Measurements from ENCODE around the gene GRIP1. TPM values are rescaled to one million over a fixed set of nuclear protein-coding genes. Genes with fewer than 3 reads are reported as not detected.

Gene GRIP1
- total RNA-seq, 2 donors from 2014 or later, result 0.28 TPM; not detected in 1

DNA sequence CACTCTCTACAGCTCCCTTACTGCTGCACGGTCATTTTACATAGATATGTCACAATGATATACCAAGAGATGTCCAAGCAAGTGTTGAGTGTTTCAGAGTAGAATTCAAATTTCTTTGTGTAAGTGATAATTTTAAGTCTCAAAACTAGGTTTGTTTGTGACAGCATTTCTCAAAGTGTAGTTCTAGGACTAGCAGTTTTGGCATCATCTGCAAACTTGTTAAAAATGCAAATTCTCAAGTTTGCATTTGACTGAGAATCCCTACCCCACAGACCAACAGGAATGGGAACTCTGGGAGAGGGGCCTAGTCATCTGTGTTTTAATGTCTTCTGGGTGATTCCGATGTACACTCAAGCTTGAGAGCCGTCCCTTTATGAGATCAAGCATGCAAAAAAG lies 279.0 kb downstream of the GRIP1 start:
- no peak overlapping the region for H3K27ac ChIP-seq
- no peaks in the 10 kb centered on the region for H3K9me3 ChIP-seq
- no peaks in the 10 kb centered on the region for H3K27me3 ChIP-seq (replicated peaks; ENCODE audit: insufficient read depth)
- H3K4me3 ChIP-seq, result no peak overlapping the region
- DNase-seq (ENCODE audit: low spot score) (no peak), ATAC-seq (ENCODE audit: insufficient number of reproducible peaks, low FRiP score, low read depth) (no peak)
- TF ChIP-seq, protein P1, sequence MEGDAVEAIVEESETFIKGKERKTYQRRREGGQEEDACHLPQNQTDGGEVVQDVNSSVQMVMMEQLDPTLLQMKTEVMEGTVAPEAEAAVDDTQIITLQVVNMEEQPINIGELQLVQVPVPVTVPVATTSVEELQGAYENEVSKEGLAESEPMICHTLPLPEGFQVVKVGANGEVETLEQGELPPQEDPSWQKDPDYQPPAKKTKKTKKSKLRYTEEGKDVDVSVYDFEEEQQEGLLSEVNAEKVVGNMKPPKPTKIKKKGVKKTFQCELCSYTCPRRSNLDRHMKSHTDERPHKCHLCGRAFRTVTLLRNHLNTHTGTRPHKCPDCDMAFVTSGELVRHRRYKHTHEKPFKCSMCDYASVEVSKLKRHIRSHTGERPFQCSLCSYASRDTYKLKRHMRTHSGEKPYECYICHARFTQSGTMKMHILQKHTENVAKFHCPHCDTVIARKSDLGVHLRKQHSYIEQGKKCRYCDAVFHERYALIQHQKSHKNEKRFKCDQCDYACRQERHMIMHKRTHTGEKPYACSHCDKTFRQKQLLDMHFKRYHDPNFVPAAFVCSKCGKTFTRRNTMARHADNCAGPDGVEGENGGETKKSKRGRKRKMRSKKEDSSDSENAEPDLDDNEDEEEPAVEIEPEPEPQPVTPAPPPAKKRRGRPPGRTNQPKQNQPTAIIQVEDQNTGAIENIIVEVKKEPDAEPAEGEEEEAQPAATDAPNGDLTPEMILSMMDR (IDR thresholded peaks at IDR 0.05), result no peak
- H3K4me1 ChIP-seq (ENCODE audit: control insufficient read depth in 1 of 2, low read depth in 2 of 2), result no peaks in the 10 kb centered on the region
- H3K36me3 ChIP-seq, result no peaks in the 10 kb centered on the region

DNA sequence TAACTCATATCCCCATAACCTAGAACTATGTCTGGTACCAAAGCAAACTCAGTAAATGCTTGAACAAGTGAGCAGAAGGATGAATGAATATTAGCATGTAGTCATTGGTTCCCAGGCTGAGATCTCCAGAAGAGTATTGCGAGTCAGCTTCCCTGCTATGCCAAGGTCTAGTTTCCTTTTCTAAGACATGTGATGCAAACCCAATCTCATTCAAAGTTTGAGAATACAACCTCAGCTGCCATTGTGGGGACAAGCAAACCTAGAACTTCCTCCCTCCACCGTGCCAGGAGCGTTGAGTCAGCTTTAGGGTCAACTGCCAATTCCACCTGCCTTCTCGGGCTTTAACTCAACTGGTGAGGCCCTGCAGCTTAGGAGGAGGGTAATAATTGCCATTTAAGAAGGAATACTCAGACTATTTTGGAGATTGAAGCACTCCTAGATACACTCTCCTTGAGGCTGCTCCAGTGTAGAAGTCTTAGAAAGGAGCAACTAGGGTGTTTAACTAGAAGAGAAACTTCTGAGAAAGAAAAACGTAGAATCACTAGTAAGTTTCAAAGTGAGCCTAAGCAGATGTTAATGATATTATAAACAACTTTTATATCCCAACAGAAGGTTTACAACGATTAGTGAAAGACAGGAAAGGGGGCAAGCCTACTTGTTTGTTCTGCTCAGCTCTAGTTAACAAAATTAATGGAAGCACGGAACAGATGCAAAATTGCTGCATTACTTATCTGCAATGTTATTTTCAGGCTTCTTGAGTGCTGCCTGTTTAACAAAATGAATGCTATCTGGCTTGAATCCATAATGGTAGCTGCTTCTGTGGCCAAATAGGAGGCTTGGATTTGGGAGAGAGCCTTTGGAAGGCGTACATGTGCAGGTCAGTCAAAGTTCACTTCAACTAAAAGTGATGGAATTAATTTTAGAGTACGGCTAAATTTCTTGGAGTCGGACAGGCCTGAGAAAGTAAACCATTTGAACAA lies 279.7 kb downstream of the GRIP1 start:
- Histone ChIP-seq H3K4me3 (no peak overlapping the region), H3K4me1 (ENCODE audit: control insufficient read depth in 1 of 2, low read depth in 2 of 2) (no peaks in the 10 kb centered on the region), H3K27ac (no peak overlapping the region), H3K36me3 (no peaks in the 10 kb centered on the region), H3K27me3 (replicated peaks; ENCODE audit: insufficient read depth) (no peaks in the 10 kb centered on the region), H3K9me3 (no peaks in the 10 kb centered on the region)
- ATAC-seq (ENCODE audit: insufficient number of reproducible peaks, low FRiP score, low read depth) (no peak), DNase-seq (ENCODE audit: low spot score) (no peak)
- TF ChIP-seq, protein P1 (IDR thresholded peaks at IDR 0.05), result no peak

DNA sequence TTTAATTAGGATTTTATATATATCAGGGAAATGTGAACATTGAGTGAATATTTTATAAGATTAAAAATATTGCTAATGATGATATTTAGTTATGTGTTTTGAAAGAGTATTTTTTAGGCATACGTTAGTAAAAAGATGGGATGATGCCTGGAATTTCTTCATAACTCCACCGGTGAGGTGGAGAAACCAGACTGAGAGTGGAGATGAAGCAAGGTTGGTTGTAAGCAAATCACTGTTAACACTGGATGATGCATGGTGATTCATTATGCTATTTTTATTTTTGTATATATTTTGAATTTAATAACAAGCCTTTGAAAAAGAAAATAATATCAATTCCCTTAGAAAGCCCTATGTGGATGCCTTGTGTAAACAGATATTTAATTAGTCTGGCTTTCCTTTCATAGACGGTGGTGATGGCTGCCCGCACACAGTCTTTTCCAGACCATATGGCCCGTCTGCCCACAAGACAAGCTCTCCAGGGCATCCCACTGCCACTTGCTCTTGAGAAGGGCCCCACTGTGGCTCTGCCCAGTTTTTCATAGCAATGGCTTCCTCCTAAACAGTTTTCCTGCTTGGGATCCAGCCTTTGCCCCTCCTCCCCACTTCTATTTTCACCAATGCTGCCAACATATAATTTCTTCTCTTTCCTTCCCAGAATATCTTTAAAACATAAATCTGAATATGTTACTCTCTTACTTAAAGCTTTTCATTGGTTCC lies 281.1 kb downstream of the GRIP1 start:
- H3K27me3 ChIP-seq (replicated peaks; ENCODE audit: insufficient read depth), result no peaks in the 10 kb centered on the region
- H3K4me1 ChIP-seq (ENCODE audit: control insufficient read depth in 1 of 2, low read depth in 2 of 2), result no peaks in the 10 kb centered on the region
- no peaks in the 10 kb centered on the region for H3K9me3 ChIP-seq
- DNase-seq (ENCODE audit: low spot score) (no peak), ATAC-seq (ENCODE audit: insufficient number of reproducible peaks, low FRiP score, low read depth) (no peak)
- H3K4me3 ChIP-seq, result no peak overlapping the region
- TF ChIP-seq, protein P1 (IDR thresholded peaks at IDR 0.05), result no peak
- H3K27ac ChIP-seq, result no peak overlapping the region
- H3K36me3 ChIP-seq, result no peaks in the 10 kb centered on the region

DNA sequence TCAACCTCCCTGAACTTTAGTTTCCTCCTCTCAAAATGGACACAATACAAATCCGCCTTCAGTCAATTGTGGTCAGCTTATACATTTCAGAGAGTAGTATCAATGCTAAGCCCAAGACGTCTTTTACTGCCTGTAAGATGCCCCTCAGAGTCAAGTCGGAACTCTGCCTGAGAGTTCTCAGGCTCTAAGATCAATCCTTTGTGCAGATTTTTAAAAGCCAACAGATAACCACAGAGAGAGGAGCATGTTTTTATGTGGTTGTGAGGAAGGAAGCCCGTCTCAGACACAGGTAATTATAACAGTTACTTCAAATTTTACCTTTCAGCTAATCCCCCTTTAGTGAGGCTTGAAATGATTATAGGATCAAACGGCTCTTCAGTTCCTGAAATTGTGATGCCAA lies 285.0 kb downstream of the GRIP1 start:
- DNase-seq (ENCODE audit: low spot score) (no peak), ATAC-seq (ENCODE audit: insufficient number of reproducible peaks, low FRiP score, low read depth) (no peak)
- H3K4me1 ChIP-seq (ENCODE audit: control insufficient read depth in 1 of 2, low read depth in 2 of 2), result no peaks in the 10 kb centered on the region
- TF ChIP-seq, protein P1 (IDR thresholded peaks at IDR 0.05), result no peak
- no peaks in the 10 kb centered on the region for H3K36me3 ChIP-seq
- no peak overlapping the region for H3K4me3 ChIP-seq
- no peaks in the 10 kb centered on the region for H3K9me3 ChIP-seq
- no peak overlapping the region for H3K27ac ChIP-seq
- no peaks in the 10 kb centered on the region for H3K27me3 ChIP-seq (replicated peaks; ENCODE audit: insufficient read depth)

DNA sequence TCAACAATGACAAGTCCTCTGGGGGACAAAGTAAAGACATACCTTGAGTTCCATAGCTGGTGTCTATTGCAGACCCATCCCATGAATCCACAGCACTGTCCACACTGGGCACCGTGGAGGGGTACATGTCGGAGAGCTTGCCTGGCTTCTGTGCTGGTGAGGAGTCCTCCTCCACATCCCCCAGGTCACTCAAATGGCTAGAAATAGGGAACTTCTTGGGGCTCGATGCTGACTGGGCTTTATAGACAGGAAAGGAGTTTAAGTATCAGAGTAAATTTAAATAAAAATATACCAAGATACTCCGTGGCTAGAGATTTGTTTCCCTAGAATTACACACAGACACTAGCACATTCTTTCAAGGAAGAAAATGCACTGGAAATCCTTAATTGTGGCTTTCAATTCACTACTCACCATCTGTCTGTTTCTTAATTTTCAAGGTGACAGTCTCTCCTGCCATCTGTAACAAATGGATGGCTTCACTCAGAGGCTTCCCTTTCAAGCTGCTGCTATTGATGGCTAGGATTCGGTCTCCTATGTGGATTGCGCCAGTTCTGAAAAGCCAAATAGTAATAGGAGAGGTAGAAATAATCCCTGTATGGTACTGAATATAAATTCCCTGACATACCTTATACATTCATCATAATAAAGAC lies 286.5 kb downstream of the GRIP1 start:
- H3K4me1 ChIP-seq (ENCODE audit: control insufficient read depth in 1 of 2, low read depth in 2 of 2), result no peaks in the 10 kb centered on the region
- TF ChIP-seq, protein P1 (IDR thresholded peaks at IDR 0.05), result no peak
- H3K9me3 ChIP-seq, result no peaks in the 10 kb centered on the region
- ATAC-seq (ENCODE audit: insufficient number of reproducible peaks, low FRiP score, low read depth), result no peak
- H3K4me3 ChIP-seq, result no peak overlapping the region
- H3K27ac ChIP-seq, result no peak overlapping the region
- H3K27me3 ChIP-seq (replicated peaks; ENCODE audit: insufficient read depth), result no peaks in the 10 kb centered on the region
- no peak for DNase-seq (ENCODE audit: low spot score)
- no peaks in the 10 kb centered on the region for H3K36me3 ChIP-seq

All from thoracic aorta (tissue), 2 donors.